Esophagus muscularis mucosa (tissue), 3 donors: ENCODE measurements around the gene BCL2L13.

Experiments
- CTCF ChIP-seq, 3 experiments: fragments of 200-600 bp in 2 of 3; fragments of 450-650 bp in 1 of 3; sonication (generic) in 2 of 3; IDR thresholded peaks; one replicate each; pipeline ENCODE4 v1.5.1; 2017 to 2019; ENCODE audit warnings: antibody characterized with exemption in 3 of 3, mild to moderate bottlenecking in 2 of 3, moderate library complexity in 1 of 3
- POLR2A ChIP-seq: fragments of 450-650 bp; IDR thresholded peaks from one replicate; pipeline ENCODE4 v1.6.1; 2017; ENCODE audit warnings: antibody characterized with exemption, moderate library complexity, mild to moderate bottlenecking, low read depth
- POLR2AphosphoS5 ChIP-seq, 2 donors: sonication (generic); formaldehyde crosslinking; IDR thresholded peaks; one replicate each; pipeline ENCODE4 v1.6.1; 2017; ENCODE audit warnings: antibody characterized with exemption in 2 of 2

- TF ChIP-seq CTCF (IDR thresholded peaks at IDR 0.05) (no peak), POLR2AphosphoS5 (IDR thresholded peaks at IDR 0.05) (no peak), POLR2A (no peak)
Observed at GRCh38 chr22:17601031-17601430, 37.5 kb upstream of the BCL2L13 start.
